ENCODE results near the gene LSR.

GRCh38 chr19:35306473-35307246 lies 57.9 kb downstream of the LSR start:
- TF ChIP-seq CTCF (IDR thresholded peaks at IDR 0.05) (no peak), POLR2A (IDR thresholded peaks at IDR 0.05) (no peak), POLR2AphosphoS5 (IDR thresholded peaks at IDR 0.05) (no peak)
